Tibial nerve (tissue), 4 donors: ENCODE results near the gene OVCH1.

Source experiments
- CTCF ChIP-seq, 5 experiments: fragments of 200-600 bp in 3 of 5; fragments of 450-650 bp in 2 of 5; sonication (generic) in 3 of 5; IDR thresholded peaks; one replicate each; pipeline ENCODE4 v1.5.1; 2016 to 2019; ENCODE audit warnings: antibody characterized with exemption in 5 of 5, mild to moderate bottlenecking in 3 of 5, moderate library complexity in 2 of 5
- EP300 ChIP-seq, 2 donors: sonication (generic); formaldehyde crosslinking; IDR thresholded peaks; one replicate each; pipeline ENCODE4 v1.6.1; 2017; ENCODE audit warnings: antibody characterized with exemption in 2 of 2, mild to moderate bottlenecking in 1 of 2

GRCh38 chr12:29516431-29516875 is 19.0 kb upstream of the OVCH1 start:
- TF ChIP-seq CTCF (IDR thresholded peaks at IDR 0.05) (no peak), EP300 (IDR thresholded peaks at IDR 0.05) (no peak)
